ENCODE measurements around the gene ATP13A5.

Gene ATP13A5

GRCh38 chr3:193378706-193379105, at the start of gene ATP13A5:
ATP13A5 (minus strand) TSS chr3:193378753; CDS start chr3:193378725, 28 bp downstream.
- DNase-seq, result no peak

GRCh38 chr3:193418576-193419373, 40.2 kb upstream of the ATP13A5 start:
- DNase-seq, result no peak

GRCh38 chr3:193416629-193417028, 38.1 kb upstream of the ATP13A5 start:
- DNase-seq, result no peak

GRCh38 chr3:193407688-193408087, 29.1 kb upstream of the ATP13A5 start:
- DNase-seq, result no peak

GRCh38 chr3:193407112-193407511, 28.6 kb upstream of the ATP13A5 start:
- no peak for DNase-seq

GRCh38 chr3:193403307-193403706, 24.8 kb upstream of the ATP13A5 start:
- no peak for DNase-seq

GRCh38 chr3:193400304-193400703, 21.8 kb upstream of the ATP13A5 start:
- no peak for DNase-seq

- DNase-seq, result no peak
These were observed 18.1 kb upstream of the ATP13A5 start for GRCh38 chr3:193396451-193397244.

GRCh38 chr3:193391902-193392301, 13.3 kb upstream of the ATP13A5 start:
- no peak for DNase-seq

GRCh38 chr3:193389335-193389734, 10.8 kb upstream of the ATP13A5 start:
- no peak for DNase-seq

GRCh38 chr3:193388361-193388760, 9.8 kb upstream of the ATP13A5 start:
- DNase-seq, result no peak

GRCh38 chr3:193387596-193387995, 9.0 kb upstream of the ATP13A5 start:
- no peak for DNase-seq

GRCh38 chr3:193377591-193377990, 962 bp downstream of the ATP13A5 start:
- DNase-seq, result no peak

GRCh38 chr3:193375614-193376013, 2.9 kb downstream of the ATP13A5 start:
- no peak for DNase-seq

GRCh38 chr3:193372783-193373182, 5.8 kb downstream of the ATP13A5 start:
- DNase-seq, result no peak

GRCh38 chr3:193367868-193368267, 10.7 kb downstream of the ATP13A5 start:
- DNase-seq, result no peak

GRCh38 chr3:193357291-193357690, 21.3 kb downstream of the ATP13A5 start:
- DNase-seq, result no peak

GRCh38 chr3:193354423-193354822, 24.1 kb downstream of the ATP13A5 start:
- DNase-seq, result no peak

- DNase-seq, result no peak
These were observed 27.8 kb downstream of the ATP13A5 start for GRCh38 chr3:193350744-193351143.

- no peak for DNase-seq
These were observed 29.9 kb downstream of the ATP13A5 start for GRCh38 chr3:193348686-193349085.

- DNase-seq, result no peak
These were observed 30.7 kb downstream of the ATP13A5 start for GRCh38 chr3:193347521-193348501.

- DNase-seq, result no peak
These were observed 32.3 kb downstream of the ATP13A5 start for GRCh38 chr3:193346259-193346658.

GRCh38 chr3:193345431-193345830, 33.1 kb downstream of the ATP13A5 start:
- DNase-seq, result no peak

Measured in NK-92 treated with Interleukin-12 subunit alpha and Interleukin-12 subunit beta, amount 100 ng/mL, for 24 hours (cell line).